ENCODE measurements around the gene LRRC75A. TPM values are rescaled to one million over a fixed set of nuclear protein-coding genes. Genes with fewer than 3 reads are reported as not detected.
"Not testable (repeated sequence)": the region's sequence is repeated elsewhere in the genome, so short reads cannot be mapped to it uniquely, and the experiment has no call there.

LRRC75A gene
- polyA plus RNA-seq, 1 donor from 2014 or later = 1.7 TPM

- Mint-ChIP-seq H3K4me1 (peaks cover 0 to 8% (median 0%) of the 10 kb centered on the region in 3 donors), H3K4me3 (no peak overlapping the region), H3K27ac (peak overlapping the region in 1 of 3 donors; percentile 61), H3K9me3 (no peaks in the 10 kb centered on the region), H3K36me3 (peaks cover 3% of the 10 kb centered on the region), H3K27me3 (no peaks in the 10 kb centered on the region)
Measured at GRCh38 chr17:16456742-16457316, 35.2 kb downstream of the LRRC75A start.

- Mint-ChIP-seq H3K36me3 (no peaks in the 10 kb centered on the region), H3K4me1 (peaks cover 0 to 8% (median 0%) of the 10 kb centered on the region in 3 donors), H3K27me3 (no peaks in the 10 kb centered on the region), H3K9me3 (no peaks in the 10 kb centered on the region), H3K27ac (no peak overlapping the region), H3K4me3 (no peak overlapping the region)
Measured at GRCh38 chr17:16455997-16456741, 35.8 kb downstream of the LRRC75A start.

- Mint-ChIP-seq H3K36me3 (no peaks in the 10 kb centered on the region), H3K27ac (peak overlapping the region in 2 of 3 donors; percentile 19 to 43), H3K4me3 (peak overlapping the region in 1 of 4 donors; percentile 15), H3K27me3 (no peaks in the 10 kb centered on the region), H3K4me1 (peaks cover 0 to 11% (median 0%) of the 10 kb centered on the region in 3 donors), H3K9me3 (no peaks in the 10 kb centered on the region)
Measured at GRCh38 chr17:16453493-16453851, 38.5 kb downstream of the LRRC75A start.

- not testable (repeated sequence) for H3K36me3 Mint-ChIP-seq, H3K9me3 Mint-ChIP-seq, H3K27me3 Mint-ChIP-seq, H3K4me3 Mint-ChIP-seq
- Mint-ChIP-seq H3K27ac (peak overlapping the region in 1 of 3 donors; percentile 59), H3K4me1 (peaks cover 0 to 11% (median 0%) of the 10 kb centered on the region in 3 donors)
Measured at GRCh38 chr17:16452268-16452667, 39.7 kb downstream of the LRRC75A start.

- H3K4me3 Mint-ChIP-seq = no peak overlapping the region
- H3K9me3 Mint-ChIP-seq = no peaks in the 10 kb centered on the region
- no peaks in the 10 kb centered on the region for H3K27me3 Mint-ChIP-seq
- H3K27ac Mint-ChIP-seq = peak overlapping the region in 1 of 3 donors; percentile 64
- peaks cover 0 to 11% (median 0%) of the 10 kb centered on the region in 3 donors for H3K4me1 Mint-ChIP-seq
- H3K36me3 Mint-ChIP-seq = no peaks in the 10 kb centered on the region
Measured at GRCh38 chr17:16450028-16450427, 42.0 kb downstream of the LRRC75A start.

GRCh38 chr17:16449121-16449570 is 42.8 kb downstream of the LRRC75A start:
- Mint-ChIP-seq H3K4me1 (peaks cover 2 to 11% (median 3%) of the 10 kb centered on the region in 3 donors), H3K9me3 (no peaks in the 10 kb centered on the region), H3K4me3 (no peak overlapping the region), H3K36me3 (no peaks in the 10 kb centered on the region), H3K27me3 (no peaks in the 10 kb centered on the region), H3K27ac (no peak overlapping the region)

- H3K4me1 Mint-ChIP-seq = peaks cover 2 to 11% (median 5%) of the 10 kb centered on the region in 3 donors
- no peaks in the 10 kb centered on the region for H3K27me3 Mint-ChIP-seq
- no peak overlapping the region for H3K4me3 Mint-ChIP-seq
- H3K36me3 Mint-ChIP-seq = no peaks in the 10 kb centered on the region
- H3K27ac Mint-ChIP-seq = no peak overlapping the region
- H3K9me3 Mint-ChIP-seq = no peaks in the 10 kb centered on the region
Measured at GRCh38 chr17:16448490-16448889, 43.5 kb downstream of the LRRC75A start.

- Mint-ChIP-seq H3K27ac (no peak overlapping the region), H3K27me3 (no peaks in the 10 kb centered on the region), H3K36me3 (no peaks in the 10 kb centered on the region), H3K9me3 (no peaks in the 10 kb centered on the region), H3K4me3 (no peak overlapping the region), H3K4me1 (peaks cover 4 to 5% (median 5%) of the 10 kb centered on the region in 3 donors)
Measured at GRCh38 chr17:16447676-16448075, 44.3 kb downstream of the LRRC75A start.

- Mint-ChIP-seq H3K27me3 (no peaks in the 10 kb centered on the region), H3K4me3 (no peak overlapping the region), H3K36me3 (no peaks in the 10 kb centered on the region), H3K27ac (peak overlapping the region in 1 of 3 donors; percentile 77), H3K4me1 (peaks cover 5 to 13% (median 9%) of the 10 kb centered on the region in 3 donors), H3K9me3 (no peaks in the 10 kb centered on the region)
Measured at GRCh38 chr17:16446338-16446983, 45.5 kb downstream of the LRRC75A start.

- H3K4me3 Mint-ChIP-seq = no peak overlapping the region
- H3K4me1 Mint-ChIP-seq = peaks cover 11 to 31% (median 19%) of the 10 kb centered on the region in 3 donors
- H3K27me3 Mint-ChIP-seq = no peaks in the 10 kb centered on the region
- peaks cover 3% of the 10 kb centered on the region for H3K36me3 Mint-ChIP-seq
- H3K27ac Mint-ChIP-seq = peak overlapping the region in 1 of 3 donors; percentile 45
- no peaks in the 10 kb centered on the region for H3K9me3 Mint-ChIP-seq
Measured at GRCh38 chr17:16444258-16444886, 47.6 kb downstream of the LRRC75A start.

- peaks cover 14 to 31% (median 19%) of the 10 kb centered on the region in 3 donors for H3K4me1 Mint-ChIP-seq
- no peaks in the 10 kb centered on the region for H3K27me3 Mint-ChIP-seq
- H3K36me3 Mint-ChIP-seq = peaks cover 3% of the 10 kb centered on the region
- peak overlapping the region in 1 of 3 donors; percentile 45 for H3K27ac Mint-ChIP-seq
- peak overlapping the region in 1 of 4 donors; percentile 39 for H3K4me3 Mint-ChIP-seq
- no peaks in the 10 kb centered on the region for H3K9me3 Mint-ChIP-seq
Measured at GRCh38 chr17:16443511-16444257, 48.3 kb downstream of the LRRC75A start.

GRCh38 chr17:16442594-16443510 is 49.1 kb downstream of the LRRC75A start:
- Mint-ChIP-seq H3K36me3 (peaks cover 3% of the 10 kb centered on the region), H3K27me3 (no peaks in the 10 kb centered on the region), H3K9me3 (no peaks in the 10 kb centered on the region), H3K27ac (no peak overlapping the region), H3K4me1 (peaks cover 16 to 38% (median 24%) of the 10 kb centered on the region in 3 donors), H3K4me3 (peak overlapping the region in 2 of 4 donors; percentile 13 to 17)

GRCh38 chr17:16442141-16442540 is 49.9 kb downstream of the LRRC75A start:
- H3K9me3 Mint-ChIP-seq = no peaks in the 10 kb centered on the region
- H3K36me3 Mint-ChIP-seq = peaks cover 3% of the 10 kb centered on the region
- H3K4me3 Mint-ChIP-seq = peak overlapping the region in 2 of 4 donors; percentile 17 to 49
- H3K27ac Mint-ChIP-seq = peak overlapping the region in 2 of 3 donors; percentile 25 to 33
- H3K4me1 Mint-ChIP-seq = peaks cover 16 to 38% (median 24%) of the 10 kb centered on the region in 3 donors
- no peaks in the 10 kb centered on the region for H3K27me3 Mint-ChIP-seq
